SK-N-SH treated with all-trans-retinoic acid at 6 μM for 48 hours (cell line): ENCODE data around the gene RLN3.

Source experiments
- ATAC-seq: fragments of 200-7000 bp; cut with Tn5 transposase; 3 replicates; pipeline ENCODE4 v1.9.1; 2020; ENCODE audit warnings: mild to moderate bottlenecking, moderate library complexity
- ARNTL ChIP-seq: fragments of 450-650 bp; formaldehyde crosslinking; IDR thresholded peaks from 2 replicates; pipeline ENCODE4 v1.5.0; 2020; ENCODE audit warnings: low read depth, mild to moderate bottlenecking, moderate library complexity, borderline replicate concordance
- BACH2 ChIP-seq: fragments of 250-450 bp; sonication (Bioruptor Pico); IDR thresholded peaks from 2 replicates; pipeline ENCODE4 v1.9.0; 2021; ENCODE audit warnings: mild to moderate bottlenecking, borderline replicate concordance
- CSDC2 ChIP-seq: fragments of 250-450 bp; sonication (Bioruptor Pico); IDR thresholded peaks from 2 replicates; pipeline ENCODE4 v1.5.0; 2020; ENCODE audit warnings: mild to moderate bottlenecking, moderate library complexity
- ESRRG ChIP-seq: fragments of 250-450 bp; sonication (Bioruptor Pico); IDR thresholded peaks from 2 replicates; pipeline ENCODE4 v1.6.1; 2021; ENCODE audit warnings: mild to moderate bottlenecking
- GLIS3 ChIP-seq: fragments of 250-450 bp; sonication (Bioruptor Pico); IDR thresholded peaks from 2 replicates; pipeline ENCODE4 v1.5.0; 2020; ENCODE audit warnings: mild to moderate bottlenecking, moderate library complexity
- ISL1 ChIP-seq: fragments of 250-450 bp; sonication (Bioruptor Pico); IDR thresholded peaks from 2 replicates; pipeline ENCODE4 v2.1.2; 2022; ENCODE audit warnings: mild to moderate bottlenecking, moderate library complexity
- OSR1 ChIP-seq: fragments of 250-450 bp; sonication (Bioruptor Pico); IDR thresholded peaks from 2 replicates; pipeline ENCODE4 v1.8.0; 2022; ENCODE audit warnings: moderate library complexity, mild to moderate bottlenecking, inconsistent platforms
- PPARA ChIP-seq: fragments of 250-450 bp; sonication (Bioruptor Pico); IDR thresholded peaks from 2 replicates; pipeline ENCODE4 v1.5.0; 2020; ENCODE audit warnings: mild to moderate bottlenecking, borderline replicate concordance
- RARB ChIP-seq: fragments of 250-450 bp; sonication (Bioruptor Pico); IDR thresholded peaks from 2 replicates; pipeline ENCODE4 v1.8.0; 2021; ENCODE audit warnings: mild to moderate bottlenecking, moderate library complexity
- SNAI2 ChIP-seq: fragments of 250-450 bp; sonication (Bioruptor Pico); IDR thresholded peaks from 2 replicates; pipeline ENCODE4 v1.5.0; 2020; ENCODE audit warnings: mild to moderate bottlenecking, moderate library complexity
- TCF4 ChIP-seq: fragments of 250-450 bp; sonication (Bioruptor Pico); IDR thresholded peaks from 2 replicates; pipeline ENCODE4 v1.8.0; 2021; ENCODE audit warnings: mild to moderate bottlenecking, moderate library complexity, borderline replicate concordance
- TOX ChIP-seq: fragments of 250-450 bp; sonication (Bioruptor Pico); IDR thresholded peaks from 2 replicates; pipeline ENCODE4 v1.8.0; 2021; ENCODE audit warnings: mild to moderate bottlenecking, moderate library complexity, borderline replicate concordance
- ZC3H10 ChIP-seq: fragments of 250-450 bp; sonication (Bioruptor Pico); IDR thresholded peaks from 2 replicates; pipeline ENCODE4 v1.5.1; 2021; ENCODE audit warnings: mild to moderate bottlenecking, moderate library complexity
- ZFP3 ChIP-seq: fragments of 250-450 bp; sonication (Bioruptor Pico); IDR thresholded peaks from 2 replicates; pipeline ENCODE4 v1.5.0; 2020; ENCODE audit warnings: mild to moderate bottlenecking, moderate library complexity
- ZFP30 ChIP-seq: fragments of 450-650 bp; formaldehyde crosslinking; IDR thresholded peaks from 2 replicates; pipeline ENCODE4 v1.5.0; 2022; ENCODE audit warnings: mild to moderate bottlenecking, moderate library complexity
- ZNF565 ChIP-seq: fragments of 450-650 bp; formaldehyde crosslinking; conservative IDR thresholded peaks from 2 replicates; pipeline ENCODE4 v1.5.0; 2020; ENCODE audit warnings: low read depth, mild to moderate bottlenecking, moderate library complexity
- ZNF70 ChIP-seq: fragments of 450-650 bp; formaldehyde crosslinking; IDR thresholded peaks from 2 replicates; pipeline ENCODE4 v1.5.0; 2020; ENCODE audit warnings: mild to moderate bottlenecking, moderate library complexity
- ZNF8 ChIP-seq: fragments of 450-650 bp; formaldehyde crosslinking; IDR thresholded peaks from 2 replicates; pipeline ENCODE4 v1.5.0; 2020; ENCODE audit warnings: mild to moderate bottlenecking, moderate library complexity
- TF ChIP-seq, protein P1 (sequence below): fragments of 250-450 bp; sonication (Bioruptor Pico); IDR thresholded peaks from 2 replicates; pipeline ENCODE4 v1.8.0; 2021; ENCODE audit warnings: low read depth, mild to moderate bottlenecking, moderate library complexity, borderline replicate concordance
- TF ChIP-seq, protein P2 (sequence below): fragments of 250-450 bp; sonication (Bioruptor Pico); IDR thresholded peaks from 2 replicates; pipeline ENCODE4 v1.5.1; 2021; ENCODE audit warnings: mild to moderate bottlenecking, moderate library complexity
- TF ChIP-seq, protein P3 (sequence below): fragments of 250-450 bp; sonication (Bioruptor Pico); IDR thresholded peaks from 2 replicates; pipeline ENCODE4 v1.8.0; 2020; ENCODE audit warnings: mild to moderate bottlenecking, moderate library complexity, borderline replicate concordance

The RLN3 gene

DNA sequence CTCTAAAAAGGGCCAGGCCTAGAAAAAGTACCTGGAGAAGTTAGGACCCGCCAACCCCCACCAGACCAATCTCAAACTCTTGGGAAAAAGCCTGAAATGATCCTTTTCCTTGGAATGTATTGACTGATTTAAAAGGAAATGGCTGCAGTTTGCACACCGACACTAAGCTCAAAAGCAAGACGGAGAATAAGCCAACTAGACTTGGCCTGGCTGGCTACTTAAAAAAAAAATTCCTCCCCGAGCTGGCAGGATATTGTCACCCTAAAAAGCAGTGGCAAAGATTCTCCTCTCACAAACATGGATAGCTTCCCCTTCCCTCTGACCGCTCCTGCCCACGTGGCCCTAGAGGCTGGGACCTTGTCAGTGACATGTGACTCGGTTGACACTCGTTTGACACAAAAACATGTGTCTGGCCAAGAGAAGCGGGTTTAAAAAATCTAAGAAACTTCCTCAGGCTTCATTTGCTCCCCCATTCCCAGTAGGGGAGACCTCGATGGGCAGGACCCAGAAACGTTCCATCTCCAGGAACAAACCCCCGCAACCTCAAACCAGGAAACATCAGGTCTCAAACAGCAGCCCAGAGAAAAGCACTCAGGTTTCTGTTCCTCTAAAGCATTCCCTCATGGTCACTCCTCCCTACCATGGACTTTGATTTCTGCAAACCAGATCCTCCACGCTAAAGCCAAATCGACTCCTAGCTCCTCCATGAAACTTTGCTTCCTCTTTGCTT, 23.2 kb upstream of the RLN3 start:
- no peak for TF ChIP-seq CSDC2 (CRISPR knock-in tag)
- TF ChIP-seq ZFP3 (CRISPR knock-in tag), result no peak
- TF ChIP-seq ZNF8 (CRISPR knock-in tag), result no peak
- TF ChIP-seq, protein P1, sequence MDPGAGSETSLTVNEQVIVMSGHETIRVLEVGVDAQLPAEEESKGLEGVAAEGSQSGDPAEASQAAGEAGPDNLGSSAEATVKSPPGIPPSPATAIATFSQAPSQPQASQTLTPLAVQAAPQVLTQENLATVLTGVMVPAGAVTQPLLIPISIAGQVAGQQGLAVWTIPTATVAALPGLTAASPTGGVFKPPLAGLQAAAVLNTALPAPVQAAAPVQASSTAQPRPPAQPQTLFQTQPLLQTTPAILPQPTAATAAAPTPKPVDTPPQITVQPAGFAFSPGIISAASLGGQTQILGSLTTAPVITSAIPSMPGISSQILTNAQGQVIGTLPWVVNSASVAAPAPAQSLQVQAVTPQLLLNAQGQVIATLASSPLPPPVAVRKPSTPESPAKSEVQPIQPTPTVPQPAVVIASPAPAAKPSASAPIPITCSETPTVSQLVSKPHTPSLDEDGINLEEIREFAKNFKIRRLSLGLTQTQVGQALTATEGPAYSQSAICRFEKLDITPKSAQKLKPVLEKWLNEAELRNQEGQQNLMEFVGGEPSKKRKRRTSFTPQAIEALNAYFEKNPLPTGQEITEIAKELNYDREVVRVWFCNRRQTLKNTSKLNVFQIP (CRISPR knock-in tag), result no peak
- no peak for TF ChIP-seq ZNF565 (CRISPR knock-in tag)
- no peak for TF ChIP-seq ZC3H10 (CRISPR knock-in tag)
- no peak for TF ChIP-seq ZFP30 (CRISPR knock-in tag)
- ATAC-seq, result no peak

DNA sequence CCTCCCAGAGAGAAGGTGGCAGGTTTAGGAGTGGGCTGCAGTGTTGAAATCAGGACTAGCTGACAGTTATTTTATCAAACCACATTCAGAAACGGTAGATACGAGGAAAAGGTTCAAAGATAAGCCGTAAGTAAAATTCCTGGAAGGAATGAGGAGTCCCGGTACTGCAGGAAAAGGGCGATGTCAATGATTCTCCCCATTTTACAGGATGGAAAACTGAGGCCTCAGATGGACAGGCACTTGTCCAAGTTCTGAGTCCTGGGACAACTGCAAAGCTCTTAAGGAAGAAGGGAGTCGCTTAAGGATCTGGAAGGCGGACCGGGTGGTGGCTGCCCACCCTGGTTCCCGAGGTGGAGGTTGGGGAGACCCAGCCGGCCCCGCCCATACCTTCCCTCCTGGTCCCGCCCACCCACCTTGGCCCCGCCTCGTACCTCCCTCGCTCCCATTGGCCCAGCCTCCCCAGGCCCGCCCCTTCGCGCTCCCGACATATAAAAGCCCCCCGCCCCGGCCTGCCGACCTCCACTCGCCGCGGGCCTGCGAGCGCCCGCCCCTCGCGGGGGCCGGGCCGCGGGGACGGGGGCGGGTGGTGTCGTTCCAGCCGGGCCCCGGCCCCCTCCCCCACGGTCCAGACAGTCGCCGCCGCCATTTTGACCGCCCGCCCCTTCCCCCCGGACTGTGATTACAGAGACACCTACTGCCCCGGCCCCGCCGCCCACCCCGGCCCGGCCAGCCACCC, 22.4 kb upstream of the RLN3 start:
- peak; percentile 60 for ATAC-seq
- peak; percentile 62; the same call in 1 of the 2 replicates for TF ChIP-seq ESRRG
- TF ChIP-seq SNAI2 (CRISPR knock-in tag), result no peak
- TF ChIP-seq, protein P1 (CRISPR knock-in tag), result 0 out of 2 replicates have a peak, but pooled peaks have one; percentile 30
- TF ChIP-seq ZNF70, result no peak
- TF ChIP-seq, protein P2, sequence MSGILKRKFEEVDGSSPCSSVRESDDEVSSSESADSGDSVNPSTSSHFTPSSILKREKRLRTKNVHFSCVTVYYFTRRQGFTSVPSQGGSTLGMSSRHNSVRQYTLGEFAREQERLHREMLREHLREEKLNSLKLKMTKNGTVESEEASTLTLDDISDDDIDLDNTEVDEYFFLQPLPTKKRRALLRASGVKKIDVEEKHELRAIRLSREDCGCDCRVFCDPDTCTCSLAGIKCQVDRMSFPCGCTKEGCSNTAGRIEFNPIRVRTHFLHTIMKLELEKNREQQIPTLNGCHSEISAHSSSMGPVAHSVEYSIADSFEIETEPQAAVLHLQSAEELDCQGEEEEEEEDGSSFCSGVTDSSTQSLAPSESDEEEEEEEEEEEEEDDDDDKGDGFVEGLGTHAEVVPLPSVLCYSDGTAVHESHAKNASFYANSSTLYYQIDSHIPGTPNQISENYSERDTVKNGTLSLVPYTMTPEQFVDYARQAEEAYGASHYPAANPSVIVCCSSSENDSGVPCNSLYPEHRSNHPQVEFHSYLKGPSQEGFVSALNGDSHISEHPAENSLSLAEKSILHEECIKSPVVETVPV (CRISPR knock-in tag), result peak; percentile 79
- TF ChIP-seq OSR1, result no peak

DNA sequence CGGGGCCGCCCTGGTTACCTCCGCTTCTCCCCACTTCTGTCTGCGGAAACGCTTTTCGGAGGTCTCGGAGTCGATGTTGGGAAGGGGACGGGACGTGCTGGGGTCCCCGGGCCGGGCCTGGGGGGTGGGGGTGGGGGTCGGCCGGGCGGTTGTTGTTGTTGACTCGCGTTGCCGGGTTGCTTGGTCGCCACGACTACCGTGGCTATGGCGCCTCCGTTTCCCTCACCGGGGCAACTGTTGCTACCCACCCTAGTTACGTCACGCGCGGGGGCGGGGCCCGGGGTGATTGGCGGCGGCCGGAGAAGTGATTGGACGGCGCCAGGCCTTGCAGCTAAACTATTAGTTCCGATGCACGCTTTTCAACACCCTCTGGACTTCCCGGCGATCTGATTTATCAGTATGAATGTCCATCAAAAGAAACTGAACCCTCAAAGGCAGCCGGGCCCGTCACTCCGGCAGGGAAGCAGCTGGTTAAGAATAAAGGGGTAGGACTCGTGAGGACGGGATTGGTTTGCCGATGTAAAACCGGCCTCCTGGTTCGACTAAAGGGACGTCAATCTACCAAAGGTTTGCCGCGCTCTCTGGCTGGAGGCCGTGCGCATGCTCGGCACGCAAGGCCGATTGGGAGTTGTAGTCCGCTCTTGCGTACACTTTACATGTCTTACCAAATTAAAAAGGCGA, 21.7 kb upstream of the RLN3 start, which contains the start of gene RFX1:
TSS of gene RFX1 (minus strand) at position 236 of the 681 bp plus-strand sequence. CDS start 12,477 bp downstream, outside the sequence.
- ATAC-seq, result peak; percentile 93

DNA sequence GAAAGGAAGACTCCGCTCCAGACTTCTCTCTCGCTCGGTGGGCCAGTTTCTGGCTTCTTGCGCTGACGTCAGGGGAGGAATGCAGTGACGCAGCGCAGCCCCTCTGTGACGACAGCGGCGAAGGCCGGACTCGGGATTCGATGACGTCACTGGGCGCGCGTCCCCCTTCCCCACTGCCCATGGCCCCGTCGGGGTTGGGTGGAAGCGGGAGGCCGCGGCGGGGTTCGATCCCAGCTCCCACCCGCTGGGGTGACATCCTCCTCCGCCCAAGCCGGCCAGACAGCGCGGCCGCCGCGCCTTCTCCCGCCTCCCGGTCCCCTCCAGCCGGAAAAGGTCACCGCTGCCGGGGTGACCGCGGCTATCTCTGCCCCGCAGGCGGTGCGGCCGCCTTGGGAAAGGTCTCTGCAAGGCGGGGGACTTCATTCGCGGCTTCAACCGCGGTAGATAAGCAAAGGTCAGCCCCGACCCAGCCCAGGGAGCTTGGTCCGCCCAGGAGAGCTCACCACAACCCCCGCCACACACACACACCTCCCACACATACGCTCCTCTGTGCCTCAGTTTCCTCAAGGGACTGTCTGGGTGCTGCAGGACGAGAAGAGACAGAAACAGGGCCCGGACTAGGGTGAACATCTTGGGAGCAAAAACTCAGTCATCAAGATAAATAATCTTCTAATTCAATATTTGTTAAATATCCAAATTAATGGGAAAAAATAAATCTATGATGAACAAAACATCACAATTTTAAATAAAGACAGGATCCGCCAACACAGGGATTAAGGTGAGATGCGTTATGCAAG, 21.0 kb upstream of the RLN3 start:
- ATAC-seq, result peak; percentile 47
- TF ChIP-seq, protein P2 (CRISPR knock-in tag), result no peak
- TF ChIP-seq, protein P3, sequence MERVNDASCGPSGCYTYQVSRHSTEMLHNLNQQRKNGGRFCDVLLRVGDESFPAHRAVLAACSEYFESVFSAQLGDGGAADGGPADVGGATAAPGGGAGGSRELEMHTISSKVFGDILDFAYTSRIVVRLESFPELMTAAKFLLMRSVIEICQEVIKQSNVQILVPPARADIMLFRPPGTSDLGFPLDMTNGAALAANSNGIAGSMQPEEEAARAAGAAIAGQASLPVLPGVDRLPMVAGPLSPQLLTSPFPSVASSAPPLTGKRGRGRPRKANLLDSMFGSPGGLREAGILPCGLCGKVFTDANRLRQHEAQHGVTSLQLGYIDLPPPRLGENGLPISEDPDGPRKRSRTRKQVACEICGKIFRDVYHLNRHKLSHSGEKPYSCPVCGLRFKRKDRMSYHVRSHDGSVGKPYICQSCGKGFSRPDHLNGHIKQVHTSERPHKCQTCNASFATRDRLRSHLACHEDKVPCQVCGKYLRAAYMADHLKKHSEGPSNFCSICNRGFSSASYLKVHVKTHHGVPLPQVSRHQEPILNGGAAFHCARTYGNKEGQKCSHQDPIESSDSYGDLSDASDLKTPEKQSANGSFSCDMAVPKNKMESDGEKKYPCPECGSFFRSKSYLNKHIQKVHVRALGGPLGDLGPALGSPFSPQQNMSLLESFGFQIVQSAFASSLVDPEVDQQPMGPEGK, result no peak
- peak; percentile 79; the same call in 1 of the 2 replicates for TF ChIP-seq PPARA
- no peak for TF ChIP-seq BACH2
- TF ChIP-seq ZNF8 (CRISPR knock-in tag), result no peak
- TF ChIP-seq CSDC2 (CRISPR knock-in tag), result 0 out of 2 replicates have a peak, but pooled peaks have one; percentile 55
- TF ChIP-seq GLIS3 (CRISPR knock-in tag), result no peak
- no peak for TF ChIP-seq RARB (CRISPR knock-in tag)
- TF ChIP-seq TOX (CRISPR knock-in tag), result no peak
- no peak for TF ChIP-seq TCF4 (CRISPR knock-in tag)
- 0 out of 2 replicates have a peak, but pooled peaks have one; percentile 43 for TF ChIP-seq ARNTL (CRISPR knock-in tag)
- no peak for TF ChIP-seq ZC3H10 (CRISPR knock-in tag)
- no peak for TF ChIP-seq ISL1 (CRISPR knock-in tag)

More for the DNA sequence above, 21.7 kb upstream of the RLN3 start, which contains the start of gene RFX1:
- TF ChIP-seq ZNF8 (CRISPR knock-in tag) (no peak), ARNTL (CRISPR knock-in tag) (no peak), TOX (CRISPR knock-in tag) (no peak), TCF4 (CRISPR knock-in tag) (no peak), ZNF565 (CRISPR knock-in tag) (no peak), BACH2 (no peak)
